KG1 (cell line): ENCODE measurements around the gene ZFP69.

Experiments used
- DNase-seq: peaks from one replicate; lab custom pipeline; 2025; lab: John Stamatoyannopoulos, UW

ZFP69 gene

DNA sequence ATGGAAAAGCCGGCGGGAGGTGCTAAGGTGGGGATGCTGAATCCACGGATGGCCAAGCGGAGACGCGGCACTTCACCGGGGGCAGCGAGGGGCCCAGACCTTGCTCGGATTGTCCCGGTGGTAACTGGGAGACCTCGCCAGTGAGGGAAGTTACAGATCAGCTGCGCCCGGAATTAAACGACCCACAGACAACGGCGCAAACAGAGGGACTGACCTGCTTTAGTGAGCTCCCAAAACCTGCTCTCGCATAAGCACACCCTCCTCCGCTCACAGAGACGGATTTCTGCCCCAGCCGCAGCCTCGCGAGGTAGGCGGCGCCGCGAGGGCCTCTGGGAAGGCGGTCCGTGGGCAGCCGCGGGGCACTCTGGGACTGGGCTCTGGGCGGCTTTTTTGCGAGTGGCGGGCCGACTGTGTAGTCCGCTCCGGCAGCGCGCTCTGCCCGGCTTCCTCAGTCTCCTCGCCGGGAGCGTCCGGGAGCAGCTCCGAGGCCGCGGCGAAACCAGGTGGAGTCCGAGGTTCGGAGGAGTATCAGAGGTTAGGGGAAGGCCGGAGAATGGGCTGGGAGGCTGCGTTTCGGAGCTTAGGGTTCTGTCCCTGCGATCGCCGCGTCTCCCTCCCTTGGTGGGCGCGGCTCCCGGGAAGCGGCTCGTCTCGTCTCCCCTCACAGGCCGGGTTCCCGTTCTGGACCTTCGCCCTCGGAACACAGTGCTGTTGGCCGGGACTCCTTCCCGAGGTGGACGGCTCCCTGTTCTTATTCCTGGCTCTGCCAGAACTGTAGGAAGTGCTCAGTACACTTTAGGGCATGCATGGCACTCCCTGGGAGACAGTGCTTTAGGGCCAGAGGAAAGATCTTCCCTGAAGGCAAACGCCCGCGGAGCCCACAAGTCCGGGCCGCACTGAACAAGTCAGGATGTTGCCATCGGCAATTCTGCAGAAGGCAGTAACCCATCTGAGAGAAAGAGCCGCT is 31.6 kb downstream of the ZFP69 start, which contains the start of gene EXO5:
EXO5 (plus strand) TSS at position 393 of the 967 bp plus-strand sequence. CDS start 5,778 bp downstream, outside the sequence.
- DNase-seq: peak; percentile 46

DNA sequence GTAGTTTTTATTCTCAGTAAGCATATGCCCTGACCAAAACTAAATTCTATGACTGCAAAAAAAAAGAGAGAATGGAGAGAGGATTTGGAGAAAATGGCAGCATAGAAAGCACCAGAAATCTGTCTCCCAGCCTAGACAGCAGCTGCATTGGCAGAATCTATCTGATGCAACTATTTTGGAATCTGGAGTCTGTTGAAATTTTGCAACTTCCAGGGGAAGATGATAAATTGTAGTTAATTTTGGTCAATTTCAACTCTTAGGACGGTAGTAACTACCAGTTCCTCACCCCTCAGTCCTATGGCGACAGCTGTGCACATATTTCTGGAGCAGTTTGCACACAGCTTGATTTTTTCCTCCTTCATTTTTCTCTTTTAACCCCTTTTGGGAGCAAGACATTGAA is 42.4 kb downstream of the ZFP69 start:
- DNase-seq: no peak

DNA sequence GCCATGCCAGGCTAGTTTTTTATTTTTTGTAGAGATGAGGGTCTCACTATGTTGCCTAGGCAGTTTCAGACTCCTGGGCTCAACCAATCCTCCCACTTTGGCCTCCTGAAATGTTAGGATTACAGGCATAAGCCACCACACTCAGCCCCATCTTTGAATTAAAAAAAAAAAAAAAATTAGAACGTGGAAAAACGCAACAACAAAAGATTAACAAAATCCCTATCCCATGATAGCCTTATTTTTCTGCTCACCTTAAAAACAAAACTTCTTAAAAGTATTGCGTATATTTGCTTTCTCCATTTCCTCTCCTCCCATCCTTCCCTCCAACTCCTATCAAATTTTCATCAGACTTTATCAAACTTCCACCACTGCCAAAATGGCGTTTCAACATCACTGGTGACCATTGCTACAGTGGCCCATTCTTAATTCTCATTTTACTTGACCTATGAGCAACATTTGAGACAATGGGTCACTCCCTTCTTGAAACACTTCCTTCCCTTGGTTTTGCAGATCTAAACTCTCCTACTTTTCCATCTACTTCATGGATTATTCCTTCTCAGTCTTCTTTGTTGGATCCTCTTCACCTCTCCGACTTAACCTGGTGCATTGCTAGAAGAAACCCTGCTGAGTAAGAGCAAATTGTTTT is 53.8 kb downstream of the ZFP69 start:
- no peak for DNase-seq

DNA sequence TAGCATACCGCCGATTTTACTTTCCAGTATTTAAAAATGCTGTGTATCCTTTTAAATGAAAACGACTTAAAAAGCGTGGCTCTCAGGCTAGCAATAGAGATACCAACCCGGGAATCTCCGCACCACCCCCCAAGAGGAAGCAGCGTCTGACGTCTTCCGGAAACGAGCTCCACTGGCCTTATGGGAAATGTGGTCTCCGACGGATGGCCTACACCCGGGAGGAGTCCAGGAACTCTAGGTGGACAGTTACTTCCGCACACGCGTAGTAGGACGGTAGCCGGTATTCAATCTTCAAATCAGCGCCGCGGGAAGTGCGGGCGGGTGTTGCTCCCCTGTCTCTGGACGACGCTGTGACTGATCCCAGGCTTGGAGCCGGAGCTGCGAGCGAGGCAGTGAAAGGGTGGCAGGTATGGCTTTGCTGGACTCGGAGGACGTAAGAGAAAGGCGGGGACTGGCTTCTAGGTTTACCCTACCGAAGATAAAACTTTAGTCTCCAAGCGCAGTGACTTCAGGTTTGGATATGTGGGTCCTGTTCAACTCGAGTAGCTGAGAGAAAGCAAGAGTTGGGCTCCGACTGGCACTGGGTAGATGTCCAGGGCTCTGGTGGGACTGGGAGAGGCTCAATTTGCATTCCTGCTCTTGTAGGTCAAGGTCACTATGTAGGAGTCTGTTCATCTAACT is 54.4 kb downstream of the ZFP69 start, which contains the start of gene ZNF684:
ZNF684 (plus strand) TSS at position 257 of the 681 bp plus-strand sequence. CDS start 1,530 bp downstream, outside the sequence.
- DNase-seq: peak; percentile 61

DNA sequence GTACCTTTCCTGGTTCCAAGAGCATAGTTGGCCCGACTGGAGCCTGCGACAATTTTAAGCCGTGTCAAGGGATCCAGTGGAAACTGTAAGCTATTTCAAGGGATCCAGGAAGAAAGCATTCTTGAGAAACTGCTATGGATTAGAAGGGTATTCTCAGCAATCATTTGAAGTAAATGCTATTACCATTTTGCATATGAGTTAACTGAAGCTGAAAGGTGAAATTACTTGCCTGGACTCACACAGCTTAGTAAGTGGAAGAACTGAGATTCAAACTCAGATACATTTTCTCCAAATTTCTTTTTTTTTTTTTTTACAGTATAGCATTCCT is 54.9 kb downstream of the ZFP69 start:
- no peak for DNase-seq

DNA sequence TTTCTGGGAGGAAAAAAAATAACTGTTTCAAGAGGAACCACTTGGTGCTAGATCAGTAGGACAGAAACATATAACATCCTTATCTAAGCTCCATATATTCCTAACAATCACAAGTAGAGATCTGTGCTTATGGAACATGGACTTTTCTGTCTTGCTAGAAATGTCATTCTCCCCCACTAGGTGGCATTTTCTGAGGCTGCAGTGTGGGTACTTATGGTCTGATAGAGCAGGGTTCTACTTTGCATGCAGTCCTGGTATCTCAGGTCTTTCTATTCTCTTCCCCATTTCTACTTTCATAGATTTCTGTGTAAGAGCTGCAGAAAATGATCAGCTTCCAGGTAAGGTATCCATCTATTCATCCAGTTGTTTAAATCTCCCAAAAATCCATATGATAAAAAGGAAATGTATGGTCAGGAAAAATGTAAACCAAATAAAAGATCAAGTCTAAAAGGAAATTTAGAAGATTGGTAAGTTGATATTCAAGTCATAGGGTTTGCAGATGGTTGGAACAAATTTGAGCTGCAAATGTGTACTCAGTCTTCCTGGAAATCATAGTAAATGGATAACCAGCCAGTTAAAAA is 55.8 kb downstream of the ZFP69 start:
- DNase-seq: peak; percentile 53

DNA sequence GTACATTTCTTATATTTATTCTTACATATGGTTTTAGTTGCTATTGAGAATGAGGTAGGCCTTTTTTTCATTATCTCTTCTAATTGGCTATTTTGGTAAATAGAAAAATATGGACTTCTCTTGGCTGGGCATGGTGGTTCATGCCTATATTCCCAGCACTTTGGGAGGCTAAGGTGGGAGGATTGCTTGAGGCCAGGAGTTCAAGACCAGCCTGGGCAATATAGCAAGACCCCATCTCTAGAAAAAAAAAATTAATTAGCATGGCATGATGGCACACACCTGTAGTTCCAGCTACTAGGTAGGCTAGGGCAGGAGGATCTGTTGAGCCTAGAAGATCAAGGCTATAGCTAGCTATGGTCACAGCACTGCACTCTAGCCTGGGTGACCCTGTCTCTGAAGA is 57.5 kb downstream of the ZFP69 start:
- DNase-seq: no peak

DNA sequence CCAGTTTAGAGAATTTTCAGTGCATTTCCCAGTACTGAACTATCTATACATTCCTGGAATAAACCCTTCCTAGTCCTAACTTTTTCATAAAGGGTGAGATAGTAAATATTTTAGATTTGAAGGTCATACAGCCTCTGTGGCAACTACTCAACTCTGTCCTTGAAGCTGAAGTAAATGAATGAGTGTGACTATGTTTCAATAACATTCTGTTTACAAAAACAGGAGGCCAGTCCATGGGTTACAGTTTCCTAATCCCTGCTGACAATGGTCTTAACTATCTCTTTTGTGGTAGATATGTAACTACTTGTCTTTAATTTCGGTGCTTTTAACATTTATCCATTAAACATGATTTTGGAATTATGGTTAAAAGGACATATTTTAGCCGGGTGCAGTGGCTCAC is 58.6 kb downstream of the ZFP69 start:
- no peak for DNase-seq

DNA sequence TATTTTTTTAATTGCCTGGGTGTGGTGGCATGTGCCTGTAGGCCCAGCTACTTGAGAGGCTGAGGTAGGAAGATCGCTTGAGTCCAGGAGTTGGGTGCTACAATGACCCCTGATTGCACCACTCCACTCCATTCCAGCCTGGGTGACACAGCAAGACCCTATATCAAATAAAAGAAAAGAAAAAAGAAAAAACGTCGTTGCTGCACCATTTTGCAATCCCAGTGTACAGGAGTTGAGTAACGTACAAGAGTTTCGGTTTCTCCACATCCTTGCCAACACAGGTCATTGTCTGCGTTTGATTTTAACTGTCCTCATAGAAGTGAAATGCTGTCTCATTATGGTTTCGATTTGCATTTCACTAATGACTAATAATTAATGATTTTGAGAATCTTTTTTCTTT is 62.2 kb downstream of the ZFP69 start:
- no peak for DNase-seq
